Myocyte (in vitro differentiated cells): ENCODE data around the gene CCDC38. TPM values are rescaled to one million over a fixed set of nuclear protein-coding genes. Genes with fewer than 3 reads are reported as not detected.
A peak's percentile ranks its signal among the peaks of the same experiment; 100 is the strongest.

Experiments
- DNase-seq: peaks from one replicate; pipeline ENCODE4 v3.0.0-alpha.2; 2012; ENCODE audit warnings: low read depth
- total RNA-seq: library from RNA; depleted of rRNA; stranded (reverse); fragments of >200 nt; gene quantifications from 2 replicates; pipeline ENCODE4 v1.2.3, GENCODE V29; 2014

Gene CCDC38
- total RNA-seq, 1 donor from 2014 or later, result 0.08 TPM

DNA sequence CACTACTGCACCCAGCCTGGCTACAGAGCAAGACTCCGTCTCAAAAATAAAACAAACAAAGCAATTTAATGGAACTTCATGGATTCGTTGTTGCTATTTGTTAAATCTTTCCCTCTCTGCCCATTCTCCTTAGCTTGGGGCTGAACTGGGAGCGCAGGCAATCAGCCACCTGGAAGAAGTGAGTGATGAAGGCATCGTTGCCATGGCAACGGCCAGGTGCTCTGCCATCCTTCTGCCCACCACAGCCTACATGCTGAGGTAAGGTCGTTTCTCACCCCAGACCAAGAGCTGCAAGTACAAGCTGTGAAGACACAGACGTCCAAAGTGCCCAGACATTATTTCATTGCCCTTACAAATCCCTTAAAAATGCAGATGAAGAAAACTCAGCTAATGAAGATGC lies 19.8 kb upstream of the CCDC38 start:
- DNase-seq, result no peak

DNA sequence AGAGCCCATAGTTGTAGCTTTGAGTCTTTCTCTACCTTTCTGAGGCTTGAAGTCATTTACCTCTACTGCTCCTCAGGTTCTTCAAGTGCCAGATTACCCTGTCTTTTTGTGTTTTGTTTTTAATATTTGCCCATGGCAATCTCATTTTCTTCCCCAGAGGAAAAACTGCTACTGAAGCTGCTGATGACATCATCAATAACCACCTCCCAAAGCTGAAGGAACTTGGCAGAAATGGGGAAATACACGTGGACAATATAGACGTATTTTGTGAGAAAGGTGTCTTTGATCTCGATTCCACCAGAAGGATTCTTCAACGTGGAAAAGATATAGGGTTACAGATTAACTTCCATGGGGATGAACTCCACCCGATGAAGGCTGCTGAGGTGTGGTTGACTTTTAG lies 17.8 kb upstream of the CCDC38 start:
- DNase-seq, result no peak

DNA sequence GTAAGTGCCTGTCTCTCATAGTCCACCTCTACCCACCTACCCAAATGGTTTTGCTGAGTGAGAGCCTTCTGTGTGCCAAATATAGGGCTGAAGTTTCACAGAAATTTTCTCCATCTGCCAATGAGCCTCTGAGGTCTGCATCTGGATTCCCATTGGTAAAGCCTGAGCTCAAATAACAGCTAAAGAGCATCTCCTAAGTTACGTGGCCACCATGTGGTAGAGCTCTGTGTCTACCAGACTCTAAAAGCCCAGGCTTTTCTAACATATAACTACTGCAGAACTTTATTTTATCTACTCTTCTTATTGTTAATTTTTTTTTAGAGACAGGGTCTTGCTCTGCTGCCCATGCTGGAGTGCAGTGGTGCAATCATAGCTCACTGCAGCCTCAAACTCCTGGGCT lies 16.7 kb upstream of the CCDC38 start:
- DNase-seq, result peak; percentile 18

DNA sequence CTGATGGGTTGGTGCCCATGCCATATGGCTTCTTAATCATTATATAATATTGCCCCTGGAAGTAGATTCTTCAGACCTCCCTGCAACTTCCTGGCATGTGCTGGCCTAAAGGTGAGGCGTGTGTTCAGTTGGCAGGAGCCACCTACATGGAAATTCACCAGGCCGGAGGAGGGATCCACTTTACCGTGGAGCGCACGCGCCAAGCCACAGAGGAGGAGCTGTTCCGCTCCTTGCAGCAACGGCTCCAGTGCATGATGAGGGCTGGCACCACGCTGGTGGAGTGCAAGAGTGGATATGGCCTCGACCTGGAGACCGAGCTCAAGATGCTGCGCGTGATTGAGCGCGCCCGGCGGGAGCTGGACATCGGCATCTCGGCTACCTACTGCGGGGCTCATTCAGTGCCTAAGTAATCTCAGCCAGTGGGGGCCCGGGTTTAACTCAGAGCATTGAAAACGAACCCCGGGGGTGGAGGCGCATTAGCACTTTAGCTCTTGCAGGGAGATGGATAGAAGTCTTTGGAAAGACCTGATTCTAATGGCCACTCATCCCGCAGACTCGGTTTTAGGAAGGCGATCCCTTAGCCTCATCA lies 14.2 kb upstream of the CCDC38 start:
- no peak for DNase-seq

DNA sequence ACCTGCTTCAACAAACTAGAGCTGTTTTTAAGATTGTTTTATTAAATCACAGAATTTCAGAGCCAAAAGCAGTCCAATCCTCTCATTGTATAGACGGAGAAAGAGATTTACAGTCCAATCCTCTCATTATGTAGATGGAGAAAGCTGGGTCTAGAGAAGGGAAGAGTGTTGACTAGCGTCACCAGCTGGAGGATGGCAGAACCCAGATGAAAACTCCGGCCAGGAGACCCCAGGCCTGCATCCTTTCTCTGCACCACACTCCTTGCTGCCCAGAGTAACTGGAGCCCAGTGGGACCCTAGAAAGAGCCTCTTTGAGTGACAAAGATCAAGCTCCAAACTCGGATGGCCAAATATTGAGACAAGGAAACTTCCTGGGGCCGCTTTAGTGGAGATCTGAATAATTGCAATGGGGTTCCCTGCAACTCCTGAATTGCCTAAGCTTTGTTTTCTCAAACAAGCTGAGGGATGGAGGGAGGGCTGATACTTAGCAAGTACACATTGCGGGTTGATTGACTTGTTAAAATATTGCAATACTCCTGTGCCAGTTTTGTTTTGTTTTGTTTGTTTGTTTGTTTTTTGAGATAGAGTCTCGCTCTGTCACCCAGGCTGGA lies 13.2 kb upstream of the CCDC38 start:
- no peak for DNase-seq

- DNase-seq, result no peak
Observed at GRCh38 chr12:95953000-95953399, 10.6 kb upstream of the CCDC38 start.

DNA sequence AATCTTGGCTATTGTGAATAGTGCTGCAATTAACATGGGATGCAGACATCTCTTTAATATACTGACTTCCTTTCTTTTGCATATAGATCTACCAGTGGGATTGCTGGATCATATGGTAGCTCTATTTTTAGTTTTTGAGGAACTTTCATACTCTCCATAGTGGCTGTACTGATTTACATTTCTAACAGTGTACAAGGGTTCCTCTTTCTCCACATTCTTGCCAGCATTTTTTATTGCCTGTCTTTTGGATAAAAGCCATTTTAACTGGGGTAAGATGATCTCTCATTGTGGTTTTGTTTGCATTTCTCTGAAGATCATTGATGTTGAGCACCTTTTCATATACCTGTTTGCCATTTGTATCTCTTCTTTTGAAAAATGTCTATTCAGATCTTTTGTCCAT lies 9.1 kb upstream of the CCDC38 start:
- DNase-seq, result no peak

GRCh38 chr12:95949477-95950206 lies 7.2 kb upstream of the CCDC38 start:
- DNase-seq, result no peak

GRCh38 chr12:95944108-95944704 lies 1.8 kb upstream of the CCDC38 start:
- DNase-seq, result no peak

GRCh38 chr12:95943330-95943842 lies 972 bp upstream of the CCDC38 start, which contains the start of gene AMDHD1:
Gene AMDHD1, plus strand, starts transcription at chr12:95943331. Its CDS starts 68 bp downstream, at chr12:95943399.
- peak; percentile 63 for DNase-seq

DNA sequence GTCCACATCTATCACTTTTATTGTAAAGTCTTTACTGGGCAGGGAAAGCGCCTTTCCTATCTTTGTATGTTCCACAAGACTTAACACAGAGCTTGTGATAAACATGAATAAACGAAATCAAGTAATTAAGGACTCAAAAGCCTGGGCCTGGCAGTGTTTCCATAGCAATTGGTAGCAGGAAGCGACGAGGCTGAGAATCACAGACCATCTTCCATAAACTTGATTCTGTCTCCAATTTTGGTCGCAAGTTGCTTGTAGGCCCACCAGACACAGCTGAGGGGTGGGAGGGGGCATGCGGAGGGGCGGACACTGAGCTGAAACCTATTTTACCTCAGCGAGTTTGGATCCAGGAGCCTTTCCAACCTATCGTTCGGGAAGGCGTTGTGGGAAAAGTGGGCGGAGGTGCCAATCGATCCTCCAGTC lies 302 bp downstream of the CCDC38 start:
- DNase-seq, result no peak

DNA sequence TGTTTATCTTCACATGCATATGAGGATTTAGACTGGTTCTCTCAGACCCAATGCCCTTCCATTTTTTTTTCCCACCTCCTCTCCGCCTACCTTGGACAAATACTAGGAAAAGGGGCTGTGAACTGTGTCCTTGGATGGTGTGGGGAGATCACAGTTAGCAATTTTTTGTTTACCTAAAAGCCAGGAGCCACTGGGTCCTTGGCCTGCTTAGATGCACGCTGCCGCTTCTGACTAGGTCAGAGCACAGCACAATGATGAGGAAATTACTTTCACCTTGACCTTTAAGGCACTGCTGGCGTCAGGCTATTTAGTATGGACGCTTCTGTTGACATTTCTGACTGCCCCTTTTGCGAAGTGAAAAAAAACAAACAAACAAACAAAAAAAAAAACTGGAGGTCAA lies 1.9 kb downstream of the CCDC38 start:
- DNase-seq, result no peak

- no peak for DNase-seq
Observed at GRCh38 chr12:95922231-95922630, 20.2 kb downstream of the CCDC38 start.

DNA sequence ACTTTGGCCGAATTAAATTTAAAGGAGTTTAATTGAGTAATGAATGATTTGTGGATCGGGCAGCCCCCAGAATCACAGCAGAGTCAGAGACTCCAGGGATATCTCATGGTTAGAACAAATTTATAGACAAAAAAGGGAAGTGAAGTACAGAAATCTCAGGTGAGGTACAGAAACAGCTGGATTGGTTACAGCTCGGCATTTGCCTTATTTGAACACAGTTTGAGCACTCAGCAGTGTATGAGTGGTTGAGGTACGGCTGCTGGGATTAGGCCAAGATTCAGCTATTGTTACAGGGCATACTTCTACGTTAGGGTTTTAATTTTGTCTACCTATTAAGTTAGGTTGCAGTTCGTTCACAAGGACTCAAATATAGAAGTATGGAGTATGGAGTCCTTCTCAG lies 23.3 kb downstream of the CCDC38 start:
- no peak for DNase-seq

GRCh38 chr12:95918194-95918993 lies 24.0 kb downstream of the CCDC38 start:
- peak; percentile 65 for DNase-seq

DNA sequence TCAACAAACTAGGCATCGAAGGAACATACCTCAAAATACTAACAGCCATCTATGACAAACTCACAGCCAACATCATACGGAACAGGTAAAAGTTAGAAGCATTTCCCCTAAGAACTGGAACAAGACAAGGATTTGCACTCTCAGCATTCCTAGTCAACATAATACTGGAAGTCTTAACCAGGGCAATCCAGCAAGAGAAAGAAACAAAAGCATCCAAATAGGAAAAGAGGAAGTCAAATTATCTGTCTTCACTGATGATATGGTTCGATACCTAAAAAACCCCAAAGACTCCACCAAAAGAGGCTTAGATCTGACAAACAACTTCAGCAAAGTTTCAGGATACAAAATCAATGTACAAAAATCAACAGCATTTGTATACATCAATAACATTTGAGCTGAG lies 32.5 kb downstream of the CCDC38 start:
- DNase-seq, result no peak

DNA sequence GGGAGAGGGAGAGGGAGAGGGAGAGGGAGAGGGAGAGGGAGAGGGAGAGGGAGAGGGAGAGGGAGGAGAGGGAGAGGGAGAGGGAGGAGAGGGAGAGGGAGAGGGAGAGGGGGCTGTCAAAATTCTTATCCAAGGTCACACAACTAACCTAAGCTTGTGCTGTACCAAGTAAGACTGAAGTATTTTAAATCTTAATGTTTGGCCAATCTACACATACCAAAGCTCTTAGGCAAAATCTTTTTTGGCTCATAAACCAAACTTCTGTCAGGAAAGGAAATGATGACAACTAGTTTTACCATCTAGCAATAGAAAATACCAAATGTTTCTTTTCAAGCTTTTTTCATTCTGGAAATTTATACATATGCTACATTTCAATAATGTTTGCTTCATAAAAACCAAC lies 33.8 kb downstream of the CCDC38 start:
- no peak for DNase-seq

DNA sequence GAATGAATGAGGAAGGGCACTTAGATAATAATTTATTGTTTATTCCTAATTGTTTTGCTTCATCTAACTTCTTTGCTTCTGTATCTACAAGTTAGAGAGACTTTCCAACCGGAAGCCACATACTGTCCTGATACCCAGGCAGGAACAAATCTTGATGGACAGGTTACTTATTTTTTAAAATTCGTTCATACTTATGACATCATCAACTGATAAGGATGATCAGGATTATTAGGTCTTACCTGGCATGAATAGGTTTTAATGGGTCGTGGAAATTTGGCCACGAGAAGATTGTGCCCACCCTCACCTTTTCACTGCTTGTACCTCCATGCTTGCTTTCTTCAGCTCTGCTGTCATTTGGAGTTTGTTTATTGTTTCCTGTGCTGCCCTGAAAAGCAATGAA lies 44.3 kb downstream of the CCDC38 start:
- no peak for DNase-seq

GRCh38 chr12:95896846-95897245 lies 45.6 kb downstream of the CCDC38 start:
- no peak for DNase-seq

GRCh38 chr12:95890958-95891357 lies 51.5 kb downstream of the CCDC38 start:
- DNase-seq, result no peak

- DNase-seq, result no peak
Observed at GRCh38 chr12:95887311-95887710, 55.1 kb downstream of the CCDC38 start.
